Vagina (tissue), 2 donors: ENCODE results near the gene ADAMTS6.

Source experiments
- CTCF ChIP-seq, 3 experiments: fragments of 450-650 bp in 2 of 3; fragments of 200-600 bp in 1 of 3; sonication (generic) in 1 of 3; IDR thresholded peaks; one replicate each; pipeline ENCODE4 v1.5.1; 2017 to 2019; ENCODE audit warnings: antibody characterized with exemption in 3 of 3, mild to moderate bottlenecking in 2 of 3, moderate library complexity in 2 of 3
- POLR2A ChIP-seq, 2 donors: fragments of 450-650 bp; IDR thresholded peaks; one replicate each; pipeline ENCODE4 v1.6.1; 2017; ENCODE audit warnings: antibody characterized with exemption in 2 of 2, mild to moderate bottlenecking in 2 of 2, moderate library complexity in 2 of 2
- POLR2AphosphoS5 ChIP-seq, 2 donors: sonication (generic); formaldehyde crosslinking; IDR thresholded peaks; one replicate each; pipeline ENCODE4 v1.9.0; 2017; ENCODE audit warnings: antibody characterized with exemption in 2 of 2, mild to moderate bottlenecking in 2 of 2, low read depth in 1 of 2; ENCODE audit not compliant: insufficient read depth in 1 of 2

- TF ChIP-seq POLR2AphosphoS5 (IDR thresholded peaks at IDR 0.05; ENCODE audit: insufficient read depth in 1 of 2, low read depth in 1 of 2) (no peak), CTCF (IDR thresholded peaks at IDR 0.05) (no peak), POLR2A (IDR thresholded peaks at IDR 0.05) (no peak)
Observed at GRCh38 chr5:65161655-65162054, 320.1 kb downstream of the ADAMTS6 start.
